MCF 10A (cell line): ENCODE measurements around the gene CCDC12. TPM values are rescaled to one million over a fixed set of nuclear protein-coding genes. Genes with fewer than 3 reads are reported as not detected.
A peak's percentile ranks its signal among the peaks of the same experiment; 100 is the strongest.

ENCODE experiments used
- BruUV-seq: library from RNA; stranded (reverse); fragments of 400-500 nt; replicated peaks from 2 replicates; lab custom pipeline; 2021; lab: Mats Ljungman, UMichigan
- CTCF ChIA-PET: fragments of 300-600 bp; sonication (Branson Sonifier 250); formaldehyde crosslinking; extraction: SDS; loops from one replicate; lab custom pipeline; 2021; ENCODE audit warnings: antibody characterized with exemption, inconsistent platforms; lab: Yijun Ruan, JAX
- POLR2A ChIA-PET: fragments of 300-600, 350-650 bp; sonication (Branson Sonifier 250); formaldehyde crosslinking; extraction: SDS; loops from one replicate; lab custom pipeline; 2020; ENCODE audit warnings: antibody characterized with exemption, inconsistent platforms; lab: Yijun Ruan, JAX
- DNase-seq: peaks from one replicate; pipeline ENCODE4 v3.0.0-alpha.2; 2018; ENCODE audit not compliant: unreplicated experiment
- H3K27ac Mint-ChIP-seq: one replicate; pipeline ENCODE4 v1.8.0; 2022; ENCODE audit warnings: mild to moderate bottlenecking, low read depth, mixed read lengths; ENCODE audit not compliant: unreplicated experiment
- H3K27me3 Mint-ChIP-seq: one replicate; pipeline ENCODE4 v1.8.0; 2022; ENCODE audit warnings: mixed read lengths; ENCODE audit not compliant: insufficient read depth, unreplicated experiment
- H3K36me3 Mint-ChIP-seq: one replicate; pipeline ENCODE4 v1.8.0; 2022; ENCODE audit warnings: mild to moderate bottlenecking, moderate library complexity, mixed read lengths; ENCODE audit not compliant: insufficient read depth, unreplicated experiment
- H3K4me1 Mint-ChIP-seq: one replicate; pipeline ENCODE4 v1.8.0; 2022; ENCODE audit warnings: mixed read lengths; ENCODE audit not compliant: insufficient read depth, unreplicated experiment
- H3K4me3 Mint-ChIP-seq: one replicate; pipeline ENCODE4 v1.8.0; 2022; ENCODE audit warnings: mild to moderate bottlenecking, moderate library complexity, mixed read lengths; ENCODE audit not compliant: unreplicated experiment
- H3K9me3 Mint-ChIP-seq: one replicate; pipeline ENCODE4 v1.8.0; 2022; ENCODE audit warnings: mixed read lengths; ENCODE audit not compliant: unreplicated experiment
- intact Hi-C: fragments of 100-400 bp; cut with micrococcal nuclease; formaldehyde crosslinking; loops from 2 replicates; pipeline ENCODE4 v1.14.1; 2022
- total RNA-seq: library from RNA; stranded (reverse); gene quantifications from 2 replicates; pipeline ENCODE4 v1.2.3, GENCODE V29; 2022
- TF ChIP-seq, protein P1 (sequence below): fragments of 200-600 bp; IDR thresholded peaks from one replicate; pipeline ENCODE4 v1.8.0; 2022; ENCODE audit warnings: antibody characterized with exemption, mild to moderate bottlenecking; ENCODE audit not compliant: unreplicated experiment

The CCDC12 gene
- total RNA-seq, 1 experiment from 2014 or later = 45.9 TPM

GRCh38 chr3:46910166-46910760 lies 66.3 kb downstream of the CCDC12 start:
- ChIA-PET POLR2A (interaction anchor here (1.0 kb wide), 1 partner anchor 10 kb away, joined by 4 read pairs; no protein-coding TSS in a partner anchor), CTCF (interaction anchor here (0.6 to 2.6 kb wide), 18 partner anchors 10 to 448 kb away, joined by 3 to 19 read pairs (median 6); partner anchors contain the start of gene PTH1R)
- intact Hi-C loops = loop anchor here (5.0 to 10.0 kb wide), 2 partner anchors 252 to 415 kb away; partner anchors contain the start of gene SETD2
- Mint-ChIP-seq H3K27me3 (no peaks in the 10 kb centered on the region), H3K9me3 (no peaks in the 10 kb centered on the region), H3K36me3 (peaks cover 11% of the 10 kb centered on the region), H3K4me3 (no peak overlapping the region), H3K27ac (no peak overlapping the region), H3K4me1 (peaks cover 13% of the 10 kb centered on the region)
- BruUV-seq = no TSS peak
- no peak for DNase-seq
- TF ChIP-seq, protein P1, sequence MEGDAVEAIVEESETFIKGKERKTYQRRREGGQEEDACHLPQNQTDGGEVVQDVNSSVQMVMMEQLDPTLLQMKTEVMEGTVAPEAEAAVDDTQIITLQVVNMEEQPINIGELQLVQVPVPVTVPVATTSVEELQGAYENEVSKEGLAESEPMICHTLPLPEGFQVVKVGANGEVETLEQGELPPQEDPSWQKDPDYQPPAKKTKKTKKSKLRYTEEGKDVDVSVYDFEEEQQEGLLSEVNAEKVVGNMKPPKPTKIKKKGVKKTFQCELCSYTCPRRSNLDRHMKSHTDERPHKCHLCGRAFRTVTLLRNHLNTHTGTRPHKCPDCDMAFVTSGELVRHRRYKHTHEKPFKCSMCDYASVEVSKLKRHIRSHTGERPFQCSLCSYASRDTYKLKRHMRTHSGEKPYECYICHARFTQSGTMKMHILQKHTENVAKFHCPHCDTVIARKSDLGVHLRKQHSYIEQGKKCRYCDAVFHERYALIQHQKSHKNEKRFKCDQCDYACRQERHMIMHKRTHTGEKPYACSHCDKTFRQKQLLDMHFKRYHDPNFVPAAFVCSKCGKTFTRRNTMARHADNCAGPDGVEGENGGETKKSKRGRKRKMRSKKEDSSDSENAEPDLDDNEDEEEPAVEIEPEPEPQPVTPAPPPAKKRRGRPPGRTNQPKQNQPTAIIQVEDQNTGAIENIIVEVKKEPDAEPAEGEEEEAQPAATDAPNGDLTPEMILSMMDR = no peak

- ChIA-PET CTCF (interaction anchor here (0.6 to 2.6 kb wide), 24 partner anchors 10 to 447 kb away, joined by 3 to 19 read pairs (median 4); partner anchors contain the start of gene PTH1R), POLR2A (interaction anchor here (0.6 to 1.3 kb wide), 3 partner anchors 11 to 285 kb away, joined by 3 to 4 read pairs (median 3); no protein-coding TSS in a partner anchor)
- peaks cover 8% of the 10 kb centered on the region for H3K36me3 Mint-ChIP-seq
- peaks cover 13% of the 10 kb centered on the region for H3K4me1 Mint-ChIP-seq
- TF ChIP-seq, protein P1 = peak; percentile 87
- DNase-seq = peak; percentile 81
- H3K9me3 Mint-ChIP-seq = no peaks in the 10 kb centered on the region
- no peak overlapping the region for H3K4me3 Mint-ChIP-seq
- no TSS peak for BruUV-seq
- intact Hi-C loops = loop anchor here (1.0 to 10.0 kb wide), 3 partner anchors 43 to 415 kb away; partner anchors contain the start of gene SETD2
- H3K27ac Mint-ChIP-seq = no peak overlapping the region
- no peaks in the 10 kb centered on the region for H3K27me3 Mint-ChIP-seq
Observed at GRCh38 chr3:46909535-46910161, 66.9 kb downstream of the CCDC12 start.

DNA sequence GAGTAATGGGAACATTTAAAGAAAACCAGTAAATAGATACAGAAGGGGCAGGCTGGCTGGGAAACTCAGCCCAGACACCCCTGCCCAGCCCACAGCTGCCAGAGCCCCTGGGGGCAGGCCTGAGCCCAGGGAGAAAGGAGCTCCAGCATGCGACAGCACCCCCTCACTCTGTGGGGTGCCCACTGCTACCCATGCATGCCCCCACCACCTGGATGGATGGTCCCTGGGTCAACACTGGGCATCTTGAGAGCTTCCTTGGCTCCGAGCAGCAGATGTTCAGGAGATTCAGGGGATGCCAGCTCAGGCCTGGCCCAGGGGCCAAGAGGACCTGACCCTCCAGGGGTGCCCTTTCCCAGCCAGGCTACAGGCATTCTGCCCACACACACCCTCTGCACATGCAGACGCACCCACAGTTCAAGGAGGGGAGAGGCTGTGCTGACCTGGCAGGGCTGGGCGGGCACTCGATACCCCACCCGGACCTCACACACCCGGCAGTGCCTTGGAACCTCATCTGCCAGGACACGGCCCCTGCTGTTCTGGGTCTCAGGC lies 67.5 kb downstream of the CCDC12 start:
- intact Hi-C loops = loop anchor here (1.0 kb wide), 2 partner anchors 43 to 204 kb away; no protein-coding TSS in a partner anchor
- TF ChIP-seq, protein P1 = no peak
- Mint-ChIP-seq H3K36me3 (peaks cover 2% of the 10 kb centered on the region), H3K27ac (no peak overlapping the region), H3K27me3 (no peaks in the 10 kb centered on the region), H3K9me3 (no peaks in the 10 kb centered on the region), H3K4me1 (peaks cover 13% of the 10 kb centered on the region), H3K4me3 (no peak overlapping the region)
- ChIA-PET POLR2A (interaction anchor here (0.6 to 1.3 kb wide), 5 partner anchors 11 to 415 kb away, joined by 3 to 4 read pairs (median 3); no protein-coding TSS in a partner anchor), CTCF (interaction anchor here (0.6 to 2.6 kb wide), 22 partner anchors 9 to 433 kb away, joined by 3 to 19 read pairs (median 4); no protein-coding TSS in a partner anchor)
- DNase-seq = no peak
- BruUV-seq = no TSS peak
